Amniotic epithelial cell (primary cell): ENCODE measurements around the gene SHROOM3.
A peak's percentile ranks its signal among the peaks of the same experiment; 100 is the strongest.

Experiments used
- DNase-seq: peaks from one replicate; pipeline ENCODE4 v3.0.0-alpha.2; 2010; ENCODE audit warnings: low read depth

Gene SHROOM3

DNA sequence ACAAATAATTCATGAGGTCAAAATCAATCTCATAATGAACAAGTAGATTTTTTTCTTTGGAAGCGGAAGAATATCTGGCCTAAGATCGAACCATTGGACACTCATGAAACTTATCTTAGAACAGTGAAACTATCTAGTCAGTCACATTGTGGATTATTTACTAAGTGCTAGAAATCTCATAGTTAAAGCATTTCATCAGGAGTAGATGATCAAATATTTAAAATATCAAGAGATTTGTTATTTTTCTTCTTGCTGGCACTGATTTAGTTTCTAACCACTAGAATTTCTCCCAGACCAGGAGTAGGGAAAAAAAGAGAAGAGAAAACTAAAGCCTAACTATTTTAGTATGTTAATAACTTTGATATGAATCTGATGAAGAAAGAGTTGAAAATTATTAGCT is 105.5 kb downstream of the SHROOM3 start:
- DNase-seq, result no peak

- DNase-seq, result no peak
Measured at GRCh38 chr4:76543378-76543777, 108.3 kb downstream of the SHROOM3 start.

DNA sequence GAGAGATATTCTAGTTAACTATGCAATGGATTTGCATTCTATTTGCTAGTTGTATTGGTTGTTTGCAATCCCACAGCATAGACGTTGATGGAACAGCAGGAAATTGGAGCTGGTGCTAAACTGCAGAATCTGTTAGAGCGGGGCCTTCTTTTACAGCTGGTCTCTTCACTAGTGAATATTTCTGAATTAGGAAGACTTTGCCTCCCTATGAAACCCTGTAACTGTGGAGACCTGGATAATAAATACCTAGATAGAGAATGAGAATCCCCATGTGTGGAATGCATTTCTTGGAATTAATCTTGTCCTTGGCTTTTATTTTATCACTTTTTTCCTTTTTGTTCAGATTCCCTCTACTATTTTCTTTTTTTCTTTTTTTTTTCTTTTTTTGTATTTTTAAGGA is 109.7 kb downstream of the SHROOM3 start:
- no peak for DNase-seq

DNA sequence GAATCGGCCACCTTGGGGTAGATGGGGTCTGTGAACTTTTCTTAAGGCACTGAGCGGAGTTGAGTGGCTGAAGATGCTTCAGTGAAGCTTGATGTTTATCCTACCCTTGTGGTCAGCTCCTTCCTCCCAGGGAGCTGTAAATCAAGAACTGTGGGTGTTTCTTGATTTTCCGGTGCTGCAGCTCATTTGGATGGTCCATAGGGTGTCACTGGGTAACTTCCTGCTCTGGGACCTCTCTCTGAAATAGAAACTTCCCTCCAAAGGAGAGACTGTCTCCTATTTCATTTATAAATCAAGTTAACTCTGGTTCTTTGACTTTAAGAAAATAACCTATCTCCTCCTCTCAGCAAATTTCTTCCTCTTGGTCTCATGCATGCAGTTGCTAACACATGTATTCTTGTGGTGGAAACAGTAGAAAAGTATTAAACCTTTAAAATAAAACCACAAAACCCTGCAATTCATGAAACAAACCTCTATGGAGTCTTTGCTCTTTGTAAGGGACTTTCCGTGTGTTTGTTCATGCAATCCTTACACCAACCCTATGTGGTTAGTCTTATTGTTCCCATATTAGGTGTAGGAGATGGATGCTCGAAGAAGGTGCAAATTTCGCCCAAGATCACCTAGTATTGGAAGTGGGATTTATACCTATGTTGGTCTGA is 110.3 kb downstream of the SHROOM3 start:
- no peak for DNase-seq

GRCh38 chr4:76546327-76546726 is 111.3 kb downstream of the SHROOM3 start:
- DNase-seq, result no peak

GRCh38 chr4:76546759-76547742 is 112.0 kb downstream of the SHROOM3 start:
- DNase-seq, result peak; percentile 82

- no peak for DNase-seq
Measured at GRCh38 chr4:76548704-76549103, 113.7 kb downstream of the SHROOM3 start.

- no peak for DNase-seq
Measured at GRCh38 chr4:76549765-76550164, 114.7 kb downstream of the SHROOM3 start.

DNA sequence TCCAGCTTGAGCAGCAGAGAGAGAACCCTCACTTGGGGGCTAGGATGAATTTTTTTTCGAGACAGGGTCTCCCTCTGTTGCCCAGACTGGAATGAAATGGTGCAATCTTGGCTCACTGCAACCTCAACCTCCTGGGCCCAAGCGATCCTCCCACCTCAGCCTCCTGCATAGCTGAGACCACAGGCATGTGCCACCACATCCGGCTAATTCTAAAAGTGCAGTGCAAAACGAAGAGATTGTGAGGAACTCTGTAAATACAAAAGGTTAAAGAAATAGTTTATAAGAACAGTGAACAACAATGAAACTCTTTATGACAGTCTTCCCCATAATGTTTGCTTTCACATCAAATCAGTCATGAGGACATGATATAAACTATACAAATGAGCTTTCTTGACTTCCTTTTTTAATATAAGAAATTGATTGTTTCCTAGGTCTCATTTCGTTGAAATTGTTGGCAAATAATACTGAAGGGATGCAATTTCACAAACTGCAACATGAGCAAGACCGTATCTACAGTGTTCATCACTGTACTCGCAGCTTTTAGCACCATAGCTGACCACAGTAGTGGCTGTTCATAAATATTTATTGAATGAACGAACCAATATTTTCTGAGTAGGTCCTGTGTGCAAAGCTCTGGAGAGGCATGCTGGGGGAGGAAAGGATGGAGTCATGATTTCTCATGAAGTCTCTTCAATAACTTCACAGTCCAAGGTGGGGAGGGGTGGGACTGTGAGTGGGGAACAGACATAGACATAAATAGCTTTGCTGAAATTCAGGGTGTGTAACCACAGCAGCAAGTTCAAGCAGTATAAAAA is 116.1 kb downstream of the SHROOM3 start:
- peak; percentile 29 for DNase-seq

- DNase-seq, result no peak
Measured at GRCh38 chr4:76554630-76555029, 119.6 kb downstream of the SHROOM3 start.

- no peak for DNase-seq
Measured at GRCh38 chr4:76556452-76556851, 121.4 kb downstream of the SHROOM3 start.

DNA sequence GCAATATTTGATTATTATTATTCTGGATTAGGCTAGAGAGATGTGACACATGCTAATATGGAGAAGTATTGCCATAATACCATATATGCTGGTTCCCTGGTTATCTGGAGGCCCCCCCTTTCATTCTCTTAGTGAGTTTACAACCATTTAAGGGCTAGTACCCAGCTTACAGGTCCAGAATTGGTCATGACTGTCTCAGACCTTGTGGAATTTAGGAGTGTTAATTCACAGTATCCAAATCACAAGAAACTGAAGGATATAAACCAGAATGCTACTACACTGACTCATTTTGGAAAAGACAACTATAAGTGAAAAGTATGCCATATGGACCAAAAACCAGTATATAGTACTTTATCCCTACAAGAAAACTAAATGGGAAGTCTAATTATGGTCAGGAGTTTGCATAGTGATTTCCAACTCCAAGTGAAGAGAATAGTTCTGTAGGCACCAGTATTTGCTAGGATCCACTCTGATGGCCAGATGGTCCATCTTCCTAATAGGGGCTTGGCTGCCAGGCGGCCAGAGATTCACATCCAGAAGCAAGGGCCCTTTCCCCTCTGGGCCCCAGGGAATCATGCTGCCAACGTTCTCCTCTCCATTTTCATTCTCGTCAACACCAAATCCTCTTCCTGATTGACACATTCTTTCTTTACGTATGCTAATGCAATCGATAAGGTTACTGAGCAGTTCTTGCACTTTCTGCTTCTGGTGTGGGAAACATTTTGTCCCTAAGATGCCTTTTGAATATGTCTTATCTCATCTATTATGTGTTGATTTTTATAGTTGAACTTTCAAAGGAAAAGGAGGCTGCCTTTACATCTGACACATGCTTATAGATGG is 123.6 kb downstream of the SHROOM3 start:
- DNase-seq, result no peak

DNA sequence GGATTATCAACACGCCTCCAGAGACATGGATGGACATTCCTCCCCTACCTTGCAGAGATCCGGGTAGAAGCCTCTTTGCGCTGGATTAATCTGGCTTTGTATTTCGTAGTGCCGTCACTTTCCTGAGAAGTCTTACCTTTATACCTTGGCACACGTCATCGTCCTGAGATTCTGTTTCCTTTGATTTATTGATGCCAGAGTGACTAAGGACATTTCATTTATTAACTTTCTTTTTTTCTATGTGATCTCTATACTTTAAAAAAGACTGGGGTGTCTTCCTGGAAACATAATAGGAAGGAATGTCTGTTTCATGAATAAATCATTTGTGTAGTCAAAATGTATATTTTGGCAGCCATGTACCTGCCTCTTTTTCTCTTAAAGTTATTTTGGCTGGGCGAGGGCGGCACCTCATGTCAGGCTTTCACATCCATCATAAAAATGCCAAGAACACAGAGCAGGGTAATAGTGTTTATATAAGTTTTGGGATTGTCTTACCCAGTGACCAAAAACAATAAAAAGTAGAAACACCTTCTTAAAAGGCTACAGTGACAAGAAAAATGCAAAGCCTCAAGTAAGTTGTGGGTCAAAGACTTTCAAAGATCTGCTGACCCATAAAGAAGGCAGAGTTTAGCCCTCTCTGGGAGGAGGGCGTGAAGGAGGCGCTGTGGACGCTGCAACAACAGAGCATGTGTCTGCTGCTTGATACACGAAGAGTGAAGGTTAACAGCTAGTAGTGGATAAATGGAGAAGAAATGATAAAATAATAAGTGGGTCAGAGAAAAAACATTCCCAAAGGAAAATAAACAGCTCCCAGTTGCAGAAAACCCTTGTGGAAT is 124.4 kb downstream of the SHROOM3 start:
- DNase-seq, result no peak

DNA sequence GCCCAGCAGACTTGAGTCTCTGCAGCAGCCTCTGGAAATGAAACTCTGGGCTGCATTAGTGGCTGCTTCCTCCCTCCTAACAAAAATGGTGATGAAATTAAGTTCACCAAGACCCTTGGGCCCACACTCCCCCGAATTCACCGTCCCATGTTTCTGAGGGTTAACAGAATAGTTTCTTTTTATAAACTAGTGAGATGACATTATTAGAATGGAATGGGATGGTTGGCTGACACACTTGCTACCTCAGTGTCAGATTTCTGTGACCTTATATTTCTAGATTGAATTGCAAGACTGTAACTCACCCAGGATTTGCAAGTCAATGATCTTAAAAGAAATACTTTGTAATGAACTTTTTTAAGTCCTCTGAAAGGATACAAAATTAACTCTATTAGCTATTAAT is 127.1 kb downstream of the SHROOM3 start:
- DNase-seq, result peak; percentile 41

GRCh38 chr4:76562836-76563453 is 127.9 kb downstream of the SHROOM3 start:
- no peak for DNase-seq

- DNase-seq, result peak; percentile 48
Measured at GRCh38 chr4:76563454-76564122, 128.6 kb downstream of the SHROOM3 start.

DNA sequence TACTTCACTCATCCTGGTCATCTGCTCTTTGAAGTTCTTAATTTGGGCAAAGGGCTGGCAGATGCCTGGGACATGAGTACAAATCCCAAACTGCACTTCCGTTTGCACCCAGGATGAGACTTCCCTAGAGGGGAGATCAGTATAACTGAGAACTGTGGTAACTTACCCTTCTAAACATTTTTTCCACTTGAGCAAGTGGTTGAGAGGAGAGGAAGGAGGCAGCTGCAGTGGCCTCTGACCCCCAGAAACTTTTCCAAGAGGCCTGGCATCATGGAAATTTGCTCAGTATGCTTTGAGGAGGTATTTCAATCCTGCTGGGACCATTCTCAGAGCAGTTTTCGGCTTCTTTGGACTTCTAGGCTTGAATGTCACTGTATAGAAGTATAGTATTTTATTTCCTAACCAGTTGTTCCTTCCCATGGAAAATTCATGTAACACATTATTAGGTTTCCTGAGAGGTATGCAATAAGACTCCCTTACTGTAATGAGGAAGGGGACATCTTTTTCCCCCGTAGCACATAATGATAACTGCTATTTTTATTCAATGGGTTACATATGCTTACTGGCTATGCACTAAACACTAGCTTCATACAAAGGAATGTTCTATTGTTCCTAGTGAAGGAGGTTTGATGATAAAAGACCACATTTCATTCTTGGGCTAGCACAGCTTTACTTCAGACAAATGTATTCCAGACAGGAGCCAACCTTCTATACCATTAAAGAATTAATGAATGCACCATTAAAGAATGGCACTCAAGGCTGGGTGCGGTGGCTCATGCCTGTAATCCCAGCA is 129.3 kb downstream of the SHROOM3 start:
- no peak for DNase-seq

DNA sequence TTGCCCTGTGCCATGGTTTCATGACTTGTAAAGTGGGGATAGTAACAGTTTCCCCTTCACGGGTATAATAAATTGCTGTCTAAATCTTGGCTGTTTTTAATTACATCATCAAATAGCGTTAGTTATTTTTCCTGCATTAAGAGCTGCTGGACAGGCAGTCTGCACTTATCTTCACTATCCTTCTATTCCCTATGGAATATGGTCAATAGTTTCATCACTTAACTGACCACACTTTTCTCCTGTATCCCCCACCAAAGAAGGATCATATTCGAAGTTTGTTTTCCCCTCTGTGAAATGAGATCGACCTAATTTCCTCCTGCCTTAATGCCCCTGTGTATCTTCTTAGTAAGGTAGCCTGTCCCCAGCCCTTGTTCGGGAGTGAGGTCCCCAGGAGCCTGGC is 133.2 kb downstream of the SHROOM3 start:
- DNase-seq, result no peak

DNA sequence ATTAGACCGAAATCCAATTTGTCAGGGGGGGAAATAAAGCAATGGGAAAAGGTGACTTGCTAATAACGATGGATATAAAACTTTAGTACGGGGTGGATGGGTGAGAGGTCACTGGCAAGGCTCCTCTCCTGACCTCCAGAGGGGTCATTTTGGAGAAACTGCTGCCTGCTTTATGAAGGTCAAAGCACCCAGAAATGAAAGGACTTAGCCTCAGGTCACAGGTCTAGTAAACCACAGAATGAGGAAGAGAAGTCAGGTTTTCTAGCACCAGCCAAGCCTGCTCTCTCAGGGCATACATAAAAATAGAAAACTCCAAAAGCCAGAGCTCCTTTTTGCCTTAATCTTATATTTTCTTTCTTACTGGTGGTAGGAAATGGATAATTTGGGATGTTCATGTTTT is 134.2 kb downstream of the SHROOM3 start:
- no peak for DNase-seq
